ENCODE measurements around the gene CLIP2. TPM values are rescaled to one million over a fixed set of nuclear protein-coding genes. Genes with fewer than 3 reads are reported as not detected.
"Not testable (repeated sequence)": the region's sequence is repeated elsewhere in the genome, so short reads cannot be mapped to it uniquely, and the experiment has no call there.

CLIP2 gene
- total RNA-seq, 2 experiments from 2014 or later = 0.62 to 0.74 TPM

DNA sequence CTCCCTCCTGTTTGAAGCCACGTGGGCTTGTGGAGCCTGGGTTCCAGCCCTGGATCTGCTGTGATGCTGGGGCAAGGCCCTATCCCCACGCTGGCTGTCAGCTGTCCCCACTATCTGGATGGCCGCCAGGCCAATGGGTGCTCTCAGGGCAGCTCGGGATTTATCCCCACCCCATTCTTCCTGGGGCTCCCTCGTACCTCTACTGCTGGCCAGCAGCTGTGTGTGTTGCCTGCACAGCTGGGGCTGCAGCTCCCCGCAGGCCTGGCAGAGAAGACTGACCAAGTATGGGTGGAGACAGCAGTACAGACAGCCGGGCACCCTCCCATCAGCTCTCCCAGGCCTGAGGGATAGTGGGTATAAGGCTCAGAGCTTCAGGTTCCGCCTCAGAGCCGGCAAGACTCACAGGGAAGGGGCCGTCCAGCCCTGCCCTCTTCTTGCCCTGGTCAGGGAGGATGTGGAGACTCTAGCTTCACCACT, 13.6 kb downstream of the CLIP2 start:
- peaks cover 15% of the 10 kb centered on the region for H3K27me3 Mint-ChIP-seq
- no peak overlapping the region for H3K4me3 Mint-ChIP-seq
- no peak overlapping the region for H3K27ac Mint-ChIP-seq
- no peaks in the 10 kb centered on the region for H3K36me3 Mint-ChIP-seq
- H3K9me3 Mint-ChIP-seq = no peaks in the 10 kb centered on the region
- DNase-seq = no peak
- H3K4me1 Mint-ChIP-seq = peaks cover 11% of the 10 kb centered on the region

DNA sequence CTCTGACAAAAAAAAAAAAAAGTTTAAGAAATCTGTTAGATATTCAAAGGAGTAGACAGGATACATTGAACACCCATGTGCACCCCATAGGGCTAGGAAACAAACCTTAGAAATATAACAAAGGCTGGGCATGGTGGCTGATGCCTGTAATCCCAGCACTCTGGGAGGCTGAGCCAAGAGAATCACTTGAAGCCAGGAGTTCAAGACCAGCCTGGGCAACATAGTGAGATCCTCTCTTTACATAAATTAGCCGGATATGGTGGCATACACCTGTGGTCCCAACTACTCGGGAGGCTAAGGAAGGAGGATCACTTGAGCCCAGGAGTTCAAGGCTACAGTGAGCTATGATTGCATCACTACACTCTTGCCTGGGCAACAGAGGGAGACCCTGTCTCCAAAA, 15.3 kb downstream of the CLIP2 start:
- H3K27me3 Mint-ChIP-seq = peaks cover 15% of the 10 kb centered on the region
- H3K36me3 Mint-ChIP-seq = no peaks in the 10 kb centered on the region
- H3K9me3 Mint-ChIP-seq = no peaks in the 10 kb centered on the region
- no peak overlapping the region for H3K27ac Mint-ChIP-seq
- no peak overlapping the region for H3K4me3 Mint-ChIP-seq
- DNase-seq = no peak
- peaks cover 11% of the 10 kb centered on the region for H3K4me1 Mint-ChIP-seq

DNA sequence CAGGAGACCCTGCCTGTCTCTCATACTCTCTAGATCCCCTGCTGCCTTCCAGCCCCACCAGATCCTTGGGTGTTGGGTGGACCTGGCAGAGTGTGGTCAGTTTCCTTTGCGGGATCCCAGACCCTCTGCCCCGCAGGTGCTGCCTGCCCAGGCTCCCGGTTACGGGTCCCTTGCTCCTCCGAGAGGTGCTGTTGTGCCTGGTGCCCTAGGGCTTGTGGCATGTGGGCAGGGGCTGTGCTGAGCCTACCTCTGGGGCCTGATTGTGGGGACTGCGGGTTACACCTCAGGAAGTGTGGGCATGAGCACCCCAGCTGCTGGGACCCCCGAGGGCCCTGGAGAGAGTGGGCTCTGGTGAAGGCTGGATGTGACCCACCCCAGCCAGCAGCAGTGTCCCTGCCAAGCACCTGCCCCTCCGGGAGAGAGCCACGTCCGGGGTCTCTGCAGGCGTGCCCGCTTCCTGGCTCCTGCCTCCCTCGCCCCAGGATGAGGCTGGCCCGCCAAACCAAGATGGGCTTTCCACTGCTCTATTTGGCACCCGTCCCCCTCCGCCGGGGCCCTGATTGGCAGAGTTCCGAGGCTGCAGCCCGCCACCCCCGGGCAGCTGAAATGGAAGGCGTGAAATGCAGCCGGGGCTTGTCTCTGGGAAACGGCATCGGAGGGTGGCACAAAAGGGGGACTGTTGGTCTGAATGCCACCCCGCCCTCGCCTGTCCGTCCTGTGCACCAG, 17.0 kb downstream of the CLIP2 start:
- Mint-ChIP-seq H3K4me1 (peaks cover 11% of the 10 kb centered on the region), H3K36me3 (no peaks in the 10 kb centered on the region), H3K4me3 (peak overlapping the region; percentile 47), H3K27me3 (peaks cover 15% of the 10 kb centered on the region), H3K27ac (no peak overlapping the region), H3K9me3 (no peaks in the 10 kb centered on the region)
- DNase-seq = no peak

DNA sequence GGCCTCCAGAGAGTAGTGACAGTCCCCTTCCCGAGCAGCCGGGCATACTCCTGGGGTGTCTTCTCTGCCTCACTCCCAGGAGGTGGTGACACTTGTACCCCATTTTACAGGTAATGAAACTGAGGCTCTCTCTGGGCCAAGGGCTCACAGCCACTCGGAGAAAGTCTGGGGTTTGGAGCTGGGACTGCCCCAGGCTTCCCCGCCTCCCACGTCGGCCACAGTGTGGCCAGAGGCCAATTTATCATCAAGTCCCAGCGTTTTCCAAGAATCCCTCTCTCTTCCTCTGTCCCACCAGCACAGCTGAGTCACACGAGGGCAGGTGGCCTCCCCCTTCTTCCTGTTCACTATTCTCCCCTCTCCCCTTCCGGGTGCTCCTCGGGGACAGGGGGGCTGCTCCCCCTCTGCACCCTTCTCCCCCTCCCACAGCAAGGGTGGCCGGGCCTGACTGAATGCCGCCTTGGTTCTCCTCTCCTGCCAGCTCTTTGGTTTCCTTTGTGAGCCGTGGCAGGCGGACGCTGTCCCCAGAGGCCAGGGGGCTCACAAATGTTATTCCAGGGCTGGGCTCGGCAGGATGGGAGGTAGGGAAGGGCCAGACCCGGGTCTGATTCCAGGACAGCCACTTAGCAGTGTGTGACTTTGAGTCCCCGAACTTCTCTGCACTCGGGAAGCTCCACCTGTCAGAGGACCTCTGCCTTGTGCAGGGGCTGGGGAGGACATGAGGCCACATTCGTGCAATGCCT, 17.7 kb downstream of the CLIP2 start:
- peaks cover 11% of the 10 kb centered on the region for H3K4me1 Mint-ChIP-seq
- H3K9me3 Mint-ChIP-seq = no peaks in the 10 kb centered on the region
- no peaks in the 10 kb centered on the region for H3K36me3 Mint-ChIP-seq
- peaks cover 15% of the 10 kb centered on the region for H3K27me3 Mint-ChIP-seq
- H3K27ac Mint-ChIP-seq = no peak overlapping the region
- H3K4me3 Mint-ChIP-seq = peak overlapping the region; percentile 47
- peak; percentile 23 for DNase-seq

DNA sequence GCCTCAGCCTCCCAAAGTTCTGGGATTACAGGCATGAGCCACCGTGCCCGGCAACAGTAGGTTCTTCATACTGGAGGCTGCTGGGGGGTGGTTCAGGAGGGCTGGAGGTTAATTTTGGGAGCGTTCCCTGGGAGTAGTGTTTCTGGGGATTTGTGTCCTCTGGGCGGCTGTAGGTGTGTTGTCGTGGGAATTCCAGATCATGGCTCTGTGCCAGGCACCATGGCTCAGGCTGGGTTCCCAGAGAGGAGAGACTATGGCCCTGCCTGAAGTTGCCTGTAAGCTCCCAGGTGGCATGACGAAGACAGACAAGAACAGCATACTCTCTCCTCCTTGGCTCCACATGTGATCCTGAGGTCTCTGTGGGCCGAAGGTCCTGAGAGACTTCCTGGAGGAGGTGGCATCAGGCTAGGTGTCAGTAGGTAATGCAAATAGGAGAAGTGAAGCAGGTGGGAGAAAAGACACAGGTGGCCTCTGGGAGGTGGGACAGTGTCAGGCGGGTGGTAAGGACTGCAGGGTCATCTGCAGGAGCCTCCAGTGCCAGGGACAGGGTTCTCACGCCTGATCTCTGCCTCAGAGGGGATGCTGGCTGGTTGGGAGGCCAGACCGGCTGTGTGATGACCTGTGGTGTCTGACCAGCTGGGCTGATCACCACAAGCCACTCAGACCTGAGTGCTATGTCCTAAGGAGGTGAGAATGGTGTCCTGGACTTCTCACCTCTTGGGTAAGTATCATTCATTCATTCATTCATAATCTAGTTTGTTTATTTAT, 18.7 kb downstream of the CLIP2 start:
- Mint-ChIP-seq H3K27me3 (peaks cover 15% of the 10 kb centered on the region), H3K4me3 (no peak overlapping the region), H3K4me1 (peaks cover 11% of the 10 kb centered on the region), H3K9me3 (no peaks in the 10 kb centered on the region), H3K36me3 (no peaks in the 10 kb centered on the region), H3K27ac (no peak overlapping the region)
- no peak for DNase-seq

DNA sequence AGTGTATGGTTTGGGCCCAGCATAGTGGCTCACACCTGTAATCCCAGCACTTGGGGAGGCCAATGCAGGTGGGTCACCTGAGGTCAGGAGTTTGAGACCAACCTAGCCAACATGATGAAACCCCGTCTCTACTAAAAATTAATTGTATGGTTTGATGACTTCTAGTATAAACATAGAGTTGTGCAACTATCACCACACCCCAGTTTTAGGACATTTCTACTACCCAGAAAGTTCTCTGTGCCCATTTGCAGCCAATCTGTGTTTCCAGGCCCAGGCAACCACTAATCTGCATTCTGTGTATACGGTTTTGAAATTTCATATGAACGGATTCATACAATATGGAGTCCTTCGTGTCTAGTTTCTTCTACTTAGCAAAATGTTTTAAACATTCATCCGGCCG, 20.0 kb downstream of the CLIP2 start:
- Mint-ChIP-seq H3K4me1 (peaks cover 11% of the 10 kb centered on the region), H3K4me3 (no peak overlapping the region), H3K9me3 (no peaks in the 10 kb centered on the region), H3K36me3 (no peaks in the 10 kb centered on the region), H3K27ac (no peak overlapping the region), H3K27me3 (peaks cover 15% of the 10 kb centered on the region)
- DNase-seq = no peak

DNA sequence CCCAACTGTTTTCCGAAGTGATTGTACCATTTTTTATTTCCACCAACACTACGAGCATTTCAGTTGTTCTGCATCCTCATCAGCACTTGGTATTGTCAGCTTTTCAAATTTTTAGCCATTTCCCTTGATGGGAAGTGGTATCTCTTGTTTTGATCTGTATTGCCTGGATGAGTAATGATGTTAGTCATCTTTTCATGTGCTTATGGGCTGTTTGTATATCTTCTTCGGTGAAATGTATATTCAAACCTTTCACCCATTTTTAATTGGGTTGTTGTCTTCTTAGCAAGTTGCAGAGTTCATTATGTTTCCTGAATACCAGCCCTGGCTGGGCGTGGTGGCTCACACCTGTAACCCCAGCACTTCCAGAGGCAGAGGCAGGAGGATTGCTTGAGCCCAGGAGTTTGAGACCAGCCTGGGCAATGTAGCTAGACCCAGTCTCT, 22.1 kb downstream of the CLIP2 start:
- Mint-ChIP-seq H3K9me3 (no peaks in the 10 kb centered on the region), H3K36me3 (no peaks in the 10 kb centered on the region), H3K27ac (no peak overlapping the region), H3K4me3 (no peak overlapping the region), H3K4me1 (peaks cover 8% of the 10 kb centered on the region), H3K27me3 (peaks cover 7% of the 10 kb centered on the region)
- DNase-seq = no peak

DNA sequence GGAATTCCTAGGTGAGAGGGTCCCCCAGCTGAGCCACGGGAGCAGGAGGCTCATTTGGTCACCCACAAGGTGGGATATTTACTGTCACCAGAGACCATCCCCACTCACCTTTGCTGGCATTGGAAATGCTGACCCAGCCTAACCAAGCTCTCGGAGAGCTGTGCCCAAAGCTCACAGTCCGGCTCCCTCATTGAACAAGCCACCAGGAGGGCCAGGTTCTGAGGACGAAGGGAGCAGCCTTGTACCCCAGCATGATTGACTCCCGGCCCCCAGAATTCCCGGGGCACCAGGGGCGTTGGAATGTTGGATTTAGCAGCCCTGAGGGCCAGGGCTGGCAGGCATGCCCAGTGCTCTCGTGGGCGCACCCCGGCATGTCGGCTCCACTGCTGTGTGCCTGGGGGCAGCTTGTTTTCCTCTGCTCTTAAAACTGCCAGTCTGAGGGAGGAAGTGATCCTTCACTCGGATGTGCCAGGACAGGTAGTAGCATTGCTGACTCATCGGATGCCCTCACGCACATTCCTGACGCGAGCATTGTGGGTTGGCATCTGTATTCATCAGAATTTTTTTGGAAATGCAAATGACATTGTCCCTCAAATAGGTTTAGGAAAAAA, 23.3 kb downstream of the CLIP2 start:
- no peak for DNase-seq
- H3K4me1 Mint-ChIP-seq = no peaks in the 10 kb centered on the region
- H3K36me3 Mint-ChIP-seq = no peaks in the 10 kb centered on the region
- H3K27ac Mint-ChIP-seq = no peak overlapping the region
- H3K9me3 Mint-ChIP-seq = no peaks in the 10 kb centered on the region
- no peak overlapping the region for H3K4me3 Mint-ChIP-seq
- H3K27me3 Mint-ChIP-seq = no peaks in the 10 kb centered on the region

DNA sequence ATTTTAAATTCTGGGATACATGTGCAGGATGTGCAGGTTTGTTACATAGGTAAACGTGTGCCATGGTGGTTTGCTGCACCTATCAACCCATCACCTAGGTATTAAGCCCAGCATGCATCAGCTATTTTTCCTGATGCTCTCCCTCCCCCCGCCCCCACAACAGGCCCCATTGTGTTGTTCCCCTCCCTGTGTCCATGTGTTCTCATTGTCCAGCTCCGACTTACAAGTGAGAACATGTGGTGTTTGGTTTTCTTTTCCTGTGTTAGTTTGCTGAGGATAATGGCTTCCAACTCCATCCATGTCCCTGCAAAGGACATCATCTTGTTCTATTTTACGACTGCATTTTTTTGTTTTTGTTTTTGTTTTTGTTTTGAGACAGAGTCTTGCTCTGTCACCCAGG, 26.7 kb downstream of the CLIP2 start:
- not testable (repeated sequence) for H3K27me3 Mint-ChIP-seq, H3K36me3 Mint-ChIP-seq, H3K9me3 Mint-ChIP-seq, DNase-seq, H3K4me3 Mint-ChIP-seq, H3K4me1 Mint-ChIP-seq, H3K27ac Mint-ChIP-seq

DNA sequence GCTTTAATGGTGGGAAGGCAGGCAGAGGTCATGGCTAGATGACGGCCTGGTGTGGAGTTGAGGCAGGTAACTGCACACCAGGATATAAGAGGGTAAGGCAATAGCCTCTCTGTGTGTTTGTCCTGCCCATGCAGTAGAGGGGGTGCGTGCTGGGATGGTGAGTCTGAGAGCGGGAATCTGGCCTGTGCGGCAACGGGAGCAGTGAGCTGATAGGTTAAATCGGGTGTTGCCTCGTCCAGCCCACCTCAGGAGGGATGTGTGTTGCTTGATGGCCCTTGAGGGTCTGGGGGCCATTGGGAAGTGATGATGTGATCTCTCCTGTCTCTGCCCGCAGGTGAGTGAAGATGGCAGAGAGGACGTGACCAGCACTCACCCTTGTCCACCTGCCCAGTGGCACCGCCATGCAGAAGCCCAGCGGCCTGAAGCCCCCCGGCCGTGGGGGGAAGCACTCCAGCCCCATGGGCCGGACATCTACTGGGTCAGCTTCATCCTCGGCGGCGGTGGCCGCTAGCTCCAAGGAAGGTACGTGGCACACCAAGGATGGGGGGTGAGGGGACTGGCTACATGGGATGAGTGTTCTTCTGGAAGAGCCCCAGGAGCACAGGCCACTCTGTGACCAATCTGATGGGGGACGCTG, 28.1 kb downstream of the CLIP2 start:
- H3K4me3 Mint-ChIP-seq = no peak overlapping the region
- H3K9me3 Mint-ChIP-seq = no peaks in the 10 kb centered on the region
- H3K27ac Mint-ChIP-seq = no peak overlapping the region
- H3K4me1 Mint-ChIP-seq = peaks cover 5% of the 10 kb centered on the region
- no peak for DNase-seq
- no peaks in the 10 kb centered on the region for H3K27me3 Mint-ChIP-seq
- H3K36me3 Mint-ChIP-seq = no peaks in the 10 kb centered on the region

DNA sequence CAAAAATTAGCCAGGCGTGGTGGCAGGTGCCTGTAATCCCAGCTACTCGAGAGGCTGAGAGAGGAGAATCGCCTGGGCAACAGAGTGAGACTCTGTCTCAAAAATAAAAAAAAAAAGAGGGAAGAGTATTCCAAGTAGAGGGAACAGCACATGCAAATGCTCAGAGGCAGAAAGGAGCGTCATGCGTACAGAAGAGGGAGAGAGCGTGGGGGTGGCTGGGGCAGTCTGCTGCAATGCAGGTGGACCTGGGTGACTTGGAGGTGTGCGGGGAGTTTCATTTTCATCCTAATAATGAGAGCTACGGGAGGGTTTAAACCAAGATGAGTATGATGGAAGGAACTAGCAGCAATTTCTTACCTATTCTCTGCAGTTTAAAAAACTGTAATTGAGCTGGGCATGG, 28.8 kb downstream of the CLIP2 start:
- H3K4me1 Mint-ChIP-seq = peaks cover 5% of the 10 kb centered on the region
- no peak overlapping the region for H3K27ac Mint-ChIP-seq
- H3K36me3 Mint-ChIP-seq = no peaks in the 10 kb centered on the region
- H3K27me3 Mint-ChIP-seq = no peaks in the 10 kb centered on the region
- H3K9me3 Mint-ChIP-seq = no peaks in the 10 kb centered on the region
- DNase-seq = no peak
- no peak overlapping the region for H3K4me3 Mint-ChIP-seq

DNA sequence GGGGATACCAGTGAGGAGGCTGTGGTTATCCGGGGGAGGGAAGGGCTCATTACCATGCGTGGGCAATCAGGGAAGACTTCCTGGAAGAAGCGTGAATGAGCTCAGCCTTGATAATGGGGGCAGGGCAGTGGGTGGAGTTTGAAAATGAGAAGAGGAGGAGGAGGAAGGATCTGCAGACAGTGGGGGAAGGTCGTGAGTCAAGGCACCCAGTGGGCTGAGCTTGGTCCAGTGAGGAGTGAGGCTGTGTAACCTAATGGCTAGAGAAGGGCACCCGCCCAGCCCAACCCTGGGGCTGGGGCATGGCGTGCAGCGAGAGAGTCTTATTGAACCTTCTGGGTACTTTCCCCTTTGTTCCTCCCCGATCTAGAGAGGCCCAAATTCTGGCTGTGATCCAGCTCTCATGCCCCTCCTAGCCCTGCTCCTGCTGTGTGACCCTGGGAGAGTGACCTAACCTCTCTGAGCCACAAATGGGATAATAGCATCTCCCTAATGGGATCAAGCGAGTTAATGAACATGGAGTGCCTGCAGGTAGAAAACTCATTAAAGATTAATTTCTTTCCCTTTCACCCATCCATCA, 31.5 kb downstream of the CLIP2 start:
- Mint-ChIP-seq H3K4me1 (peaks cover 5% of the 10 kb centered on the region), H3K27me3 (no peaks in the 10 kb centered on the region), H3K4me3 (no peak overlapping the region), H3K9me3 (no peaks in the 10 kb centered on the region), H3K27ac (no peak overlapping the region), H3K36me3 (no peaks in the 10 kb centered on the region)
- no peak for DNase-seq

DNA sequence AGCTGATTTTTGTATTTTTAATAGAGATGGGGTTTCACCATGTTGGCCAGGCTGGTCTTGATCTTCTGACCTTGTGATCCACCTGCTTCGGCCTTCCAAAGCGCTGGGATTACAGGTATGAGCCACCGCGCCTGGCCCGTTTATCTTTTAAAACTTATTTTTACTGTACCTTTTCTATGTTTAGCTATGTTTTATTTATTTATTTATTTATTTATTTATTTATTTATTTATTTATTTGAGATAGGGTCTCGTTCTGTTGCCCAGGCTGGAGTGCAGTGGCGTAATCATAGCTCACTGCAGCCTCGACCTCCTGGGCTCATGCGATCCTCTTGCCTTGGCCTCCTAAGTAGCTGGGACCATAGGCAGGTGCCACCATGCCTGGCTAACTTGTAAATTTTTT, 33.7 kb downstream of the CLIP2 start:
- H3K36me3 Mint-ChIP-seq, H3K27ac Mint-ChIP-seq, H3K9me3 Mint-ChIP-seq, H3K27me3 Mint-ChIP-seq, H3K4me1 Mint-ChIP-seq, DNase-seq, H3K4me3 Mint-ChIP-seq: not testable (repeated sequence)

DNA sequence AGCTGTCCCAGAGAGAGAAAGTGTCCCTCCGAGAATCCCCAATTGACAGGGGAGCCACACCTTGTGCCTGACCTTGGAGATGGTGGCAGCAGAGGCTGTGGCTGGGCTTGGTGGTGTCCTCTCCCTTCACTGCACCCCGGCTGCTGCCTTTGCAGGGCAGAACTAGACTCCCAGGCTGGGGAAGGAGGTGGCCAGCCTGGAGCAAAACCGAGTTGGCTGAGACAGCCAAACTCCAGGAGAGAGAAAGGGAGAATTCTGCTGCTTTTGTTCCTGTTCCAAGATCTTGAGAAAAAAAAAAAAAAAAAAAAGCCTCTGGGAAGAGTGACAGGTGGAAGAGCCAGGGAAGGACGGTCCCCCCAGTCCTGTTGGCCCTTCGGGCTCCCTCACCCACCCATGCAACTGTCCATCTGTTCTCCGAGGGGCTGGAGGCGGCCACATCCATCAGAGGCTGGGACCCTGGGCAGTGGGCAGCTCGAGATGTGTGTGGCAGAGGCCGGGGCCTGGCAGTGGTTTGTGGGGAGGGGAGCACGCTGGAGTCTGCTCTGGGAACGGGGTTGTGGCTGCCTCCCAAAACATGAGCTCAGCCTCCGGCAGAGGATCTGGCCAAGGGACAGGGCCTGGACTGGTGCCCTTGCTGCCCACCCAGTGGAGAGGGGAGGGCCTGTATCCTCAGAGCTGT, 35.5 kb downstream of the CLIP2 start:
- no peak overlapping the region for H3K4me3 Mint-ChIP-seq
- H3K27me3 Mint-ChIP-seq = no peaks in the 10 kb centered on the region
- H3K27ac Mint-ChIP-seq = no peak overlapping the region
- H3K9me3 Mint-ChIP-seq = no peaks in the 10 kb centered on the region
- DNase-seq = no peak
- peaks cover 5% of the 10 kb centered on the region for H3K4me1 Mint-ChIP-seq
- H3K36me3 Mint-ChIP-seq = no peaks in the 10 kb centered on the region
